C1 segment of cervical spinal cord (tissue), 14 donors: ENCODE data around the gene SLCO4A1.

Experiments used
- DNase-seq, 14 donors: peaks; one replicate each; lab custom pipeline; 2025; lab: John Stamatoyannopoulos, UW

SLCO4A1 gene

DNA sequence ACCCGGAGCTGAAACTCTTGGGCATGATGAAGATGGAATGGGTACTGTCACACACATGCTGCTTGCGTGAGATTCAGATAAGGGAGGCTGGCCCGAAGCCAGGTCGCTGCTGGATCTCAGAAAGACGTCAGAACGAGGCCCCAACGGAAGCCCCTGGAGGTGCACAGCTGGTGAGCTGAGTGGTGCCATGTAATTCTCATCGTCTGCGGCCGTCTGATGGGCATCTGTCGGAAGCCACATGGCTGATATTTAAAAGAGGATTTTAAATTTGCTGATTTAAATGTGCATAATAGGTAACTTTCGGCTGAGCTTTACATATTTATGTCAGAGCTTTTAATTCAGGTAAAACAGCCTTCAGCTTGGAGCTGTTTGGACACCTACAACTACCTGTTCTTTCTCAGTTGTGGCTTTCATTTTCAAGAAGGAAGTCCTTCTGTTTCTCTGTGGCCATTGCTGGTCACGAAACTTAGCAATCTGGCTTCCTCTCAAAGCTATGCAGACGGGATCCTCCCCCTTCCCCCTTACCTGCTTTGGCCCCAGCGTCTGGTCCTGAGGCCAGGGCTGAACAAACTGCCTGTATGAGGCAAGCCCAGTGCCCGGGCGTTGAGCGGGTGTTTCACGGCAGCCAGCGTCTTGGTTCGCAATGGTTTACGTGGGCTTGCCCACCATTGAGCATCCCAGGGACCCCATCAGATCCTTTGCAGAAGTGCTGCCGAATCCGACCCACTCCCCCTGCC, 9.2 kb downstream of the SLCO4A1 start:
- no peak for DNase-seq

- DNase-seq: peak in 13 of 14 donors; percentile 22 to 77 (median 53)
Measured at GRCh38 chr20:62652041-62652893, 10.0 kb downstream of the SLCO4A1 start.

DNA sequence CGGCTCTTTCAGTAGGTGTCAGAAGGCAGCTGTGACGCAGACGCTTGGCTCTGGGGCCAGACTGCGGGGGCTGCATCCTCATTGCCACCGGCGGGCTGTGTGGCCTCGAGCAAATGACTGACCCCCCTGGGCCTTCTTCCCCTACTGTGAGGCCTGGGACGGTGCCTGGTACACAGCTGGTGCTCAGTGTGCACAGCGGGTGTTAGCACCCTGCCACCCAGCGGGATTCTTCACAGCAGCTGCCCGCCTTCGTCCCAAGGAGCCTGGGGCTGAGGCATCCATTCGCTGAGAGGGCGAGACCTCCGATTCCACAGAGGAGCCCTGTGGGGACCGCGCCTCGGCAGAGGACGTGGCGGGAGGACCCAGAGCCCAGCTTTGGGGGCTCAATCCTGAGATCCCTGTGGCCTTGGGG, 10.6 kb downstream of the SLCO4A1 start:
- no peak for DNase-seq

DNA sequence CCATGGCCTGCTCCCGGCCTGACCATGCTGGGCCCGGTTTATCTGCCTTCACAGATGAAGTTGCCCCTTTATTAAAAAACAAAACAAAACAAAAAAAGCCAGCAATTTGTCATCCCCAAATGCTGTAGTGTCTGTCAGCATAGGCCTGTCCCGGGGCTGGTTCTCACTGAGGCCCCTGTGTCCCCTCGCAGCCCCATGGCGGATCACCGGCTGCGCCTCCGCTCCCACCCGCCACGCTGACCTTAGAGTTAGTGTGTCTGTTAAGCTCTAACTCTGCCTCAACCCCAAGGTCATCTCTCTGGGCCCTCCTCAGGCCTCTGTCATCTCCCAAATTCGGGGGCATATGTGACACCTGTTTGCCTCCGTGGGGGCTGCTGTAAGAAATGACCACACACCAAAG, 11.1 kb downstream of the SLCO4A1 start:
- DNase-seq: no peak

GRCh38 chr20:62653951-62654685, 11.8 kb downstream of the SLCO4A1 start:
- no peak for DNase-seq

GRCh38 chr20:62655282-62656196, 13.2 kb downstream of the SLCO4A1 start:
- no peak for DNase-seq

- no peak for DNase-seq
Measured at GRCh38 chr20:62656197-62656918, 14.1 kb downstream of the SLCO4A1 start.

- DNase-seq: no peak
Measured at GRCh38 chr20:62656919-62657588, 14.8 kb downstream of the SLCO4A1 start.

DNA sequence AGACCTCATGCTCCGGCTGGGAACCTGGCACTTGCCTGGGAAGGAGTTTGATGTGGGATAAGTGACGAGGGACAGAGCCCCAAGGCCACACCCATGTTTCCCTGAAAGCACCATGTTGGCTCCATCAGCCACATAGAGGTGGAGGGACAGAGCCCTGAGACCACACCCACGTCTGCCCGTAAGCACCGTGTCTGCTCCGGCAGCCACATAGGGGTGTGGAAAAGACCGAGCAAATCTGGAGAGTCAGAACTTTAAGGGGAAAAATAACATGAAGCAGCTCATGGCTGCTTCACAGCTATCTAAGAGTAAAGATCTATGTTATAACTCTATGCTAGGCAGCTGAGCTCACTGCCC, 15.3 kb downstream of the SLCO4A1 start:
- DNase-seq: no peak

DNA sequence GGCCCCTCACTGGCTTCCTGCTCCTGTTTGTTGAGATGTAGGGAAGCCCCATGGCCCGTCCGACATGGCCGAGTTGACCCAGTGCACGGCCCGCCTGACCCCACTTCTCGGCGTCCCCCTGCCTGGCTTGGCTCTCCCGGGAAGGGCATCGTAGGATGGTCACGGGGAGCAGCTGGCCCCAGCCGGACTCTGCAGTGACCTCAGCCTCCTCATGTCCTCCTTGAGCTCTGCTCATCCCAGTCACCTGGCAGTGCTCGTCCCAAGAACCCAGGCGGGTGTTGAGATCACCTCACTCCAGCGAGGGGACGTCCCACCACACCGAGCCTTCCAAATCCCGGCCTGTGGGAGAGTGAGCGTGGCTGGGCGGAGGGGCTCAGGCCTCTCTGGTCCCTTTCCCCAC, 15.7 kb downstream of the SLCO4A1 start:
- no peak for DNase-seq

DNA sequence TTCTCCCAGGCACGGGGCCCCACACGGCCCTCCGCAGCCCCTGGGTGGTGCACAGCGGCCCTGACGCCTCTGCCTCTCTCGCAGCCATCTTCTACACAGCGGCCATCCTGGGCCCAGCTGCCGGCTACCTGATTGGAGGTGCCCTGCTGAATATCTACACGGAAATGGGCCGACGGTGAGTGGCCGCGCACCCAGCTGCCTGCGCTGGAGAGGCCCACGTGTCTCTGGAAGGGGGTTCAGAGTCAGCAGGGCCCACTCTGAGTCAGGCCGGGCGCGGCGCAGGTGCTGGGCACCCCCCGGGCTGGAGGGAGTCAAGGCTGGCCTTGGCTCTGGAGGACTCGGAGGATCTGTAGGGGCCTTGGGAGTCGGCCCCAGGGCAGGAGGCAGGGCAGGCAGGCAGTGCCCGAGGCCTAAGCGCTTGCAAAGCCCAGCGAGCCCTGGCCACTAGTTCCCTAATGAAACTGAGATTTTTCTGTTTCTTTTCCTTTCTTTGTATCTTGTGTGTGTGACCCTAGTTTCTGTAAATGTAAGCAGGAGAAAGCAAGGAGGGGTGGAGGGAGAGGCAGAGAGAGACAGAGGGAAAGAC, 16.4 kb downstream of the SLCO4A1 start:
- no peak for DNase-seq

GRCh38 chr20:62659488-62660239, 17.4 kb downstream of the SLCO4A1 start:
- DNase-seq: peak in 2 of 14 donors; percentile 1 to 15

DNA sequence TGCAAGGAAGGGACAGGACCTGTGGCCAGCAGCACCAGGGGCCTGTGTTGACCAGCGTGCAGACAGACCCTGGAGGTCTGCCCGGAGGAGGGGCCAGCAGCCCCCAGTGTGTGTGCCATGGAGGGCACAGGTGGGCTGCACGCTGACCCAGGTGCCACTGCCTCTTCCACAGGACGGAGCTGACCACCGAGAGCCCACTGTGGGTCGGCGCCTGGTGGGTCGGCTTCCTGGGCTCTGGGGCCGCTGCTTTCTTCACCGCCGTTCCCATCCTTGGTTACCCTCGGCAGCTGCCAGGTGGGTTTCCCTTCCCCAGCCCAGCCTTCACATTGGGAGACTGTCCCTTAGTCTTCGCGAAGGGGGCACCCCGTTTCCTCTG, 17.9 kb downstream of the SLCO4A1 start:
- DNase-seq: no peak

DNA sequence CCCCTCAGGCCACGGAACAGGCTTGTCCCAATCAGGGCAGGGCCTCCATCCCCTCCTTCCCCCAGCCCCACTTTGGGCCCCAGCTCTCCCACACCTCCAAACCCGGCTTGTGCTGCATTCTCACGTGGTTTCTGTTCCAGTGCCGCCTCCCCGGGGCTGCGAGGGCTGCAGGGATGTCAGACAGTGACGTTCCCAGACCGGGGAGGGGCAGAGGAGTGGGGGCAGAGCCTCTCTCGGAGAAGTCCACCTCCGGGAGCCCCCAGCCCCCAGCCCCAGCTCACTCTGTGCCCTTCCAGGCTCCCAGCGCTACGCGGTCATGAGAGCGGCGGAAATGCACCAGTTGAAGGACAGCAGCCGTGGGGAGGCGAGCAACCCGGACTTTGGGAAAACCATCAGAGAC, 18.5 kb downstream of the SLCO4A1 start:
- no peak for DNase-seq

DNA sequence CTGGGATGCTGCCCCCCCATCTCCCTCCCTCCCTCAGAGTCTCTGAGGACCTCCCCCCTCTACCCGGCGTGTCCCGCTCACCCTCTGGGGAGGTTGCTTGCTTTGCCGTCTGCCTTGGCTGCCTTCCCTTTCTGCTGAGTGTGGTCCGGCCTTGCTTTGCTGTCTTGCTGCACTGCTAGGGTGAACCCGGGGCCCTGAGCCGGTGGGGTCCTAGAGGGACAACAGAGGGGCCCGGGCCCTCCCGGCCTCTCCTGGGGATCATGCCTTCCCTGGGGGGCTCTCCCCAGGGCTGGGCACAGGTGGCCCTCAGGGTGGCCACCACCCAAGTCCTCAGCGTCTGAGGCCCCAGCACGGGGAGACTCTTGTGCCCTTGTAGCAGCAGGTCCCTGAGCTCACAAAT, 19.3 kb downstream of the SLCO4A1 start:
- no peak for DNase-seq

DNA sequence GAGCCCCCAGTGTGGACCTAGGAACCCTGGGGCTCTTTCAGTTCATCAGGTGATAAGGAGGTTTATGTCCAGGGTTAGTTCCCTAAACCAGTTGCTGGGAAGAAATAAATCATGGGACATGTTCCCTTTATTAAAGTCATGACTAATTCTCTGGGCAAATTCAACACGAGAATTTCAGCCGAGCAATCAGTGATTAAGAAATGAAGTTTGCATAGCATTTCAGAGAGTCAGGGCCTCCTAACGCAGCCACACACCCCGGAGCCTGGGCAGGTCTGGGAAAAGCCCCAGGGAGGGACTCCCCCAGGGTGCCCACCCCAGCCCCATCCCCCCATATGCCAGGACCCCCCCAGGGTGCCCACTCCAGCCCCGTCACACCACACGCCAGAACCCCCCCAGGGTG, 20.1 kb downstream of the SLCO4A1 start:
- no peak for DNase-seq

DNA sequence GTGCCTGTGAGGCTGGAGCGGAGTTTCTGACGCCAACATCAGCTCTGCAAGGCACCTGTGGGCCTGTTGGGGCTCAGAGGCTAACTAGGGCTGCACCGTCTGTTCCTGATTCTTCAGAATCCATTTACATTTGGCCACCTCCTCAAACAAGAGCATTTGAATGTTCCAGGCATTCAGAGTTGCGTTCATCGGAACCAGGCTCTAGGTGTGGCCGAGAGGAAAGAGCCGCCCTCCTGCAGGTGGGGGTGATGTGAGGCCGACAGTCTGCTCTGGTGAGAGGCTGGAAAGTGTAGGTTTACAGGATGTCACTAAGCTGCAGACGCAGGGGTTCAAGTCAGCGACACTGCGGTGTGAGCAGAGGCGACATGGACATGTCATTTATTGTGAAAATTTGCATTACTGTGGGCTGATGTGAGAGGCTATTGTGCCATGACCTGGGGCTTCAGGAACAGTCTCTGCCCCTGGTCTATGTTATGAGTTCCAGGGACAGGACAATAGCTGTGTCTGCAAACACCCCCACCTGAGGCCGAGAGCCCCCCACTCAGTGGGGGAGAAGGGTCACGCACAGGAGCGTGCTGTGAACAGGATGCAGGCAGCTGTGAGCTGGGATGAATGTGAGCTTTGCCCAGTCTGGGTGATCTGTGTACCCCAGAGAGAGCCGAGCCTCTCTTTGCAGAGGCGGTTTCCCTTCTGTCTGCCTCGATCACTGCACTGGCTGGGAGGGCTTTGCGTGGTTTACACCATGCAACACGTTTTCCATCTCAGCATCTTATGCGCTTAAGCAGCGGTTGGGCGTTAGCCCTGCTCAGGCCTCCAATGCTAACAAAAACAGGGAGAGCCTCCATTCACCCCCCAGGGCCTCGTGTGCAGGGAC, 21.1 kb downstream of the SLCO4A1 start:
- no peak for DNase-seq
